HG03066 (cell line): ENCODE measurements around the gene C3orf20.
"Not testable (repeated sequence)": the region's sequence is repeated elsewhere in the genome, so short reads cannot be mapped to it uniquely, and the experiment has no call there.

Experiments
- ATAC-seq: cut with Tn5 transposase; IDR thresholded peaks from one replicate; pipeline ENCODE4 v1.9.1; 2021; ENCODE audit warnings: low read depth; ENCODE audit not compliant: unreplicated experiment

Gene C3orf20

DNA sequence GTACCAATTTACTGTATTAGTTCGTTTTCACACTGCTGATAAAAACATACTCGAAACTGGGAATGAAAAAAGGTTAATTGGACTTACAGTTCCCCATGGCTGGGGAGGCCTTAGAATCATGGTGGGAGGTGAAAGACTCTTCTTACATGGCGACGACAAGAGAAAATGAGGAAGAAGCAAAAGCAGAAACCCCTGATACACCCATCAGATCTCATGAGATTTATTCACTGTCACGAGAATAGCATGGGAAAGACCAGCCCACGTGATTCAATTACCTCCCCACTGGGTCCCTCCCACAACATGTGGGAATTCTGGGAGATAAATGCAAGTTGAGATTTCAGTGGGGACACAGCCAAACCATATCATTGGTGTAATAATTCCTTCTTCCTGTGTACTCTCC lies 69.6 kb downstream of the C3orf20 start:
- ATAC-seq: no peak

DNA sequence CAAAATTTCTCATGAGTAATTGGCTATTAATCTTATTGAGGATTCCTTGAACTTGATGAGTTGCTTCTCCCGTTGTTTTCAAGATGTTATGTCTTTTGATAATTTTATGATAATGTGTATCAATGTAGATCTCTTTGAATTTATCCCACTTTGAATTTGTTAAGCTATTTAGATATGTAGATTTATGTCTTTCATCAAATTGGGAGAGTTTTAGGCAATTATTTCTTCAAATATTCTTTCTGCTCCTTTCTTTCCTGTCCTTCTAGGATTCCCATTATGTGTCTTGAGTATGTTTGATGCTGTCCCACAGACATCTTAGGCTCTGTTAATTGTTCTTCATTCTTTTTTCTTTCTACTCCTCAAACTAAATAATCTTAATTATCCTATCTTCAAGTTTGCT lies 75.7 kb downstream of the C3orf20 start:
- no peak for ATAC-seq

DNA sequence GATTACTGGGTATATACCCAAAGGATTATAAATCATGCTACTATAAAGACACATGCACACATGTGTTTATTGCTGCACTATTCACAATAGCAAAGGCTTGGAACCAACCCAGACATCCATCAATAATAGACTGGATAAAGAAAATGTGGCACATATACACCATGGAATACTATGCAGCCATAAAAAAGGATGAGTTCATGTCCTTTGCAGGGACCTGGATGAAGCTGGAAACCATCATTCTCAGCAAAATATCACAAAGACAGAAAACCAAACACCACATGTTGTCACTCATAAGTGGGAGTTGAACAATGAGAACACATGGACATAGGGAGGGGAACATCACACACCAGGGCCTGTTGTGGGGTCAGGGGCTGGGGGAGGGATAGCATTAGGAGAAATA lies 78.0 kb downstream of the C3orf20 start:
- ATAC-seq: not testable (repeated sequence)

DNA sequence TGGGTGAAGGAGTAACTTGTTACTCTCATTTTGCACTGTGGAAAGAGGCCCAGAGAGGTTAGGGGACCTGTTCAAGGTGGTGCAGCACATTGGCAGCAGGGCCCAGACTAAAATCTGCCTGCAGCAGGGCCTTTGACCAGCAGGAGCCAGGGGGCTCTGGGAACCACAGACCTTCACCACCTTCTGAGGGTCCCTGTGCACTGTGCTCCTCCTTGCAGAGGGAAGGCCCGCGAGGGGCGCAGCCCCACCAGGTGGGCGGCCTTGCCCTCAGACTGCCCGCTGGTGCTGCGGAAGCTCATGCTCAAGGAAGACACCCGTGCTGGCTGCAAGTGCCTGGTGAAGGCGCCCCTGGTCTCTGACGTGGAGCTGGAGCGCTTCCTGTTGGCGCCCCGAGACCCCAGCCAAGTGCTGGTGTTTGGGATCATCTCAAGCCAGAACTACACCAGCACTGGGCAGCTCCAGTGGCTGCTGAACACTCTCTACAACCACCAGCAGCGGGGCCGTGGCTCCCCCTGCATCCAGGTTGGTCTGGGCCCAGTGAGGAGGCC lies 82.3 kb downstream of the C3orf20 start:
- no peak for ATAC-seq

DNA sequence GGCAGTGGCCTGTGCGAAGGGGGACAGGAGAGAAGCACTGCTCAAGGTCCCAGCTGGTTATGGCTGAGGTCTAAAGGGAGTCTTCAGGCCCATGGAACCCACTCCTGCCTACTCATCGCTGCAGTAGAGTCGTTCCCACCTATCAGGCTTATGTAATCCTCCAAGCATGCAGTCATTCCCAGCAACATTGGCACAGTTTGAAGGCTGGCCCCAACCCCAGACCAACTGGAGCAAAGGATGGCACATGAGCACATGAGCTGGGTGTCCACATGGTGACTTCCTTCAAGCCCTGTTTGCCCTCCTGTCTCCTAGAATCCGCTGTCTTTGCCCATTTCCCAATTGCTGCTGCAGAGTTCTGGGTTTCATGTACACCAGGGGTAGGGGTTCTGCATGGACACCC lies 83.4 kb downstream of the C3orf20 start:
- ATAC-seq: no peak

DNA sequence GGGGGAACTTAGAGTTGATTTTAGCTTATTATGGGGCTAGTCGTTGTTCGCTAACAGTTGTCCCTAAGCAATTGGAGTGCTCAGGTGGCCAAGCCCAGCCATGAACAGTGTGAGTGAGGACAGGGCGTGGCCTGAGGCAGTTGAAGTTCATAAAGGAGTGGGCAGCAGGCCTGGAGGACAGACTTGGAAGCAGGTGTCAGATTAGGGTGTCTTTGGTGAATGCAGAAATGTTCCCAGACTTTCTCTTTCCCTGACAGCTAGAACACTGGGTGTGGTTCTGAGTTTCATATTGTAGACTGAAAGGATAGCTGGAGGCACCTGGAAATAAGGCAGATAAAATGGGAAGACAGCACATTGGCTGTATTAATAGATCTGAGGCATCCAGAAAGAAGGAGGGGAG lies 84.0 kb downstream of the C3orf20 start:
- no peak for ATAC-seq

DNA sequence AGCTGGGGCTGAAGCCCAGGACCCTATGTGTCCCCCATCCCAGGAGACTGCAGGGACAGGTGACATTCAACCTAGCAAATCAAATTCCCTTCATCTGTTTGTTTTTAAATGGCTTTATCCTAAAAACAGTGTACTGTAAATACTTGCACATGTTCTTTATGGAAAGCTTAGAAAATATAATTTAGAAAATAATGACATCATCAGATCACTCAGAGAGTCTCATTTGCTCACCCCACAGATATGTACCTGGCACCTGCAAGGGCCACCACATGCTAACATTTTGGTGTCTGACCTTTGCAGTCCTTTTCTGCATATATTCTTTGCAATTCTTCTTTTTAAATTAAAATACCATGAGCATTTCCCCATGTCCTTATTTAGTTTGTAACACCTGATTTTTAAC lies 85.2 kb downstream of the C3orf20 start:
- no peak for ATAC-seq

DNA sequence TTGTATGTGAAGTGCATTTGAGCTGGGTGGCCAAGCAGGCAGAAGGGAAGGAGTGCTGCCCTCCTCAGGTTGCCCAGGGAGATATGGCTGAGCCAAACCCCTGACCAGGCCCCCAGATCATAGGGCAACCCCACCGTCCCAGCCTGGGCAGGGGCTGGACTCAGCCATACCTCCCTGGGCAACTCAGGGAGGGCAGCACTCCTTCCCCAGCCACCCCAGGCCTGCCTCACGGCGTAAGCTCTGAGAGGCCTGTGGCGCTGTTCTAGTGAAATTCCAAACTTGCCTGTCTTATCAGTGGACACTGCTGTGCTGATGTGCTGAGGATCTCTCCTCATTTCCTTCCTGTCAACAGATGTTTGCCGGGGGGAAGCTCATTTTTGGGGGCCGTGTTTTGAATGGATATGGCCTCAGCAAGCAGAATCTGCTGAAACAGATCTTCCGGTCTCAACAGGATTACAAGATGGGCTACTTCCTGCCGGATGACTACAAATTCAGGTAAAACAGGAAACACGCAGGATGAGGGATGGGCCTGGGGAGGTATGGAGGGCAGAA lies 86.3 kb downstream of the C3orf20 start:
- ATAC-seq: no peak

DNA sequence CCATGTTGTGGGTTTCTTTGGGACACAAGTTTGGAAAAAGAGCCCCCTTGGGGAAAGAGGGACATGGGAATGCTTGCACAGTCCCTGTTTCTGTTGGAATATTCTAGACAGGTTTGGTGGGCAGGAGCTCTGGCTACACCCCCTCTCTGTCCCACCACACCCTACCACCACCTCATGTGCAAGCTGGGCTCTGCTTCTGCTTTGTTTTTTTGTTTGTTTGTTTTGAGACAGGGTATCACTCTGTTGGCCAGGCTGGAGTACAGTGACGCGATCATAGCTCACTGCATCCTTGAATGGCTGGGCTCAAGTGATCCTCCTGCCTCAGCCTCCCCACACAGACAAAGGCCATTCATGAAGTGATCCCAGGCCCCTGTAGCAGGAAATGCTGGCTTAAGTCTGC lies 86.9 kb downstream of the C3orf20 start:
- no peak for ATAC-seq

DNA sequence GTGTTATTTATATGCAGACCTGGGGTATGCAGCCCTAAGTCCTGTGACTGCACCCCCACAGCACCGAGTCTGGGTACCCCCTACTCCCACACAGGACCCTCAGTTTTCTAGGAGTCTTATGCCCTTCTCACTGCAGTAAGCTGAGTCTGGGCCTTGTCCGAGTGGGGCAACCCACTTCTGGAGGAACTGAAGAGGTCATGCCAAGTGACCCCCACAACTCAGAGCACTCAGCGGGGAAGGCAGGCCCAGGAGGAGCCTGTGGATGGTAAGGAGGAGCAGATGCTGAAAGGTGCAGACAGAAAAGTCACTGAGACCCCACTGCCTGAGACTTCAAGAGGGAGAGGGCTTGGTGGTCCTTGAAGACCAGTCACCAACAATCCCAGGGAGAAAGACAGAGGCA lies 87.8 kb downstream of the C3orf20 start:
- no peak for ATAC-seq

DNA sequence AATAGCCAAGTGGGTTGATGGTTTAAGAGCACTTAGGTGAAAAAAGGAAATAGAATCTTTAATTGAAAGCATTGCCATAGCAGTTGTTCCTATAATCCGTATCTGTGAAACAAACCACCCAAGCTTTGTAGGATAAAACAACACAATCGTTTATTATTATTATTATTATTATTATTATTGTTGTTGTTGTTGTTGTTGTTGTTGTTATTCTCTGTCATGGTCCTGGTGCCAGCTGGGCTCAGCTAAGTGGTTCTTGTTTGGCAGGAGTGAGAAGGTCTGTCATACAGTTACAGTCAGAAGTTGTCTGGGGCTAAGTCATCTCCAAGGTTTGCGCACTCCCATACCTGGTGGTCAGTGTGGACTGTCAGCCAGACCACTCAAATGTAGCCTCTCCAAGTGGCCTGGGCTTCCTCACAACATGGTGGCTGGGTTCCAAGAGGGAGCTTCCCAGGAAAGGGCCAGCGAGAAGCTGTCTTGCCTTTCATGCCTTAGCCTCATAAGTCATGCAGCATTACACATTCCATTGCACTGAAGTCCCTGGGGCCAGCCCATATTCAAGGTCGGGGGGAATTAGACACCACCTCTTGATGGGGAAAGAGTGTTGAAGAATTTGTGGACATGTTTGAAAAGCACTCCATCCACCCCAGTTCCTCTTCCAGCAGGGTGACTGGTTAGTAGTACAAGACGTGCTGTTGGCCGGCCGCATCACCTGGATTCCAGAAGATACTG lies 89.6 kb downstream of the C3orf20 start:
- ATAC-seq: no peak

DNA sequence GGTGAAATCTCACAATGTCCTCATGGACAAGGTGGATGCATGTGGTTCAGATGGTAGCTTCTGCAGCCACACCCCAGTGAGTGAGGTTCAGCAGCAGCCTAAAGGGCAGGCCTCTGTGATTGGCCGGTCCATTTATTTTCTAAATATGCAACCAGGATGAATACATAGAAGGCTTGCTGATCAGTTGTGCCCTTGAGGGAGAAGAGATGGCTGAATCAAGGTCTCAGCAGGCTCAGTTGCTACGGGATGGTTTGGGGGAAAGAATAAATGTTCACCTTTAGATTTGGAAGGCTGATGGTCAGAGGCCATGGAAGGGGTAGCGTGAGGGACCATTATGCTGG lies 90.1 kb downstream of the C3orf20 start:
- ATAC-seq: no peak

DNA sequence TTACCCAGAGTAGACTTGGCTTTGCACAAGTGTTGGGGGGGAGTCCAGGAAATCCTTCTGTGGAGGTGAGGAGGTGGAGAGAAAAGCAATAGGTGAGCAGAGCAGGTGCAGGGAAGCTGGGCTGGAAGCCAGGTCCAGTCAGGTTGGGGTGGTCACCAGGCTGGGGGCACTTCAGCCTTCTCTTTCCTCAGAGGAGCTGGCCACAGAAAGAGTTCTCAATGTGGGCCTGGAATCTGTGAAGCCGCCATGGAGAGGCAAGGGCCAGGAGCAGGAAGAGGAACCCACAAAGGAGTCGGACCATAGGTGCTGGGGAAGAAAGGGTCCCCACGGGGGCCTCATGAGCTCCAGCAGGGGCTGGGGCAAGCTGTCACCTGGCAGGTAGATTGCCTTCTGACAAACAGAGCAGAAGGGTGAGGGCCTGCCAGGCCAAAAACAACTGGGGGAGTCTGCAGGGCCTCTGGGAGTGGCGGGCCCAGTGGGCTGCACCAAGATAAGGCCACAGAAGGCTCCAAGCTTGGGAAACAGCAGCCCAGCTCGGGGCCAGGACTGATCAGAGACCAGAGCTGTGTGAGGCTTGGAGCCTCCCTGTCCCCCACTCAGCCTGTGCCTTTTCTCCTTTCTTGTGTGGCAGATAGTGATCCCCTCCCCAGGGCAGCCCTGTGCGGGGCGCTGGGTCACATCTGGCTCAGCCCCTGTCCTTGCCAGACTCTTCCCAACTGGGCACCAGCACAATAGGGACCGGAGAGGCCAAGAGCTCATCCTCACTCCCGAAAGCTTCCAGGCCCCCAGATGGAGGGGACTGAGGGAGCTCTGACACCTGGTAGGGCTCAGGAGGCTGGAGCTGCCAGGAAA lies 90.9 kb downstream of the C3orf20 start:
- ATAC-seq: no peak

DNA sequence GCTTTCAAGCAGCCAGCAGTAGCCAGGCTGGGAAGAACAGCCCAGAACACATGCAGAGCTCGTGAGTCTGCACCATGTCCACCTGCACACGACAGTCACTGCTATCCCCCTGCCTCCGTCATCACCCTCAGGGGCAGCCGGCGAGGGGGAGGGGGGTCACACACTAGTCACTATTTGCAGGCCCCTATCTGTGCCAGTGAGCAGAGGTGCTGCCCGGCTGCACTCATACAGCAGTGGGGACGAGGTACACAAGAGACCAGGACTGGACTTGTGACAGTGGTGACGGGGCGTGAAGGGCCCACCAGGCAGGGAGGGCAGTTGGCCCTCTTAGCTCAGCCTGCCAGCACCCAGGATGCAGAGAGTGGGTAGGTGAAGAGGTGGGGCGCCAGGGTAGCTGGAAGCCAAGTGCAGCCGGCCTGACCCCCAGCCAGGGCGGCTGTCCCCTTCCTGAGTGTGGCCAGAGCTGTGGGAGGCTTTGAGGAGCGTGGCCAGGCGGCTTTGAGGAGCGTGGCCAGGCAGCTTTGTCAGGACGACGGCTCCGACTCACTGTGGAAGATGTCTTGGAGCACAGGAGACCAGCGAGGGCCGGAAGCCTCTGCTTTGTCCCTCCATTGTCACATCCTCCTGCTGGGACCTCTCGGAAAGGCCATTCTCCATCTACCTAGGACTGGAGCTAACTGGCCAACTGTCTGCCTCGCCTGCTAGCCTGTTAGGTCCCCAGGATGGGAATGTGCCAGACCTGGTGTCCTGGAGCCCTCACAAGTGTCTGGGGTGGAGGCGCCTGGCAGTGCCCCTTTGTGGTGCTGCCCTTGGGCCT lies 91.7 kb downstream of the C3orf20 start:
- no peak for ATAC-seq

DNA sequence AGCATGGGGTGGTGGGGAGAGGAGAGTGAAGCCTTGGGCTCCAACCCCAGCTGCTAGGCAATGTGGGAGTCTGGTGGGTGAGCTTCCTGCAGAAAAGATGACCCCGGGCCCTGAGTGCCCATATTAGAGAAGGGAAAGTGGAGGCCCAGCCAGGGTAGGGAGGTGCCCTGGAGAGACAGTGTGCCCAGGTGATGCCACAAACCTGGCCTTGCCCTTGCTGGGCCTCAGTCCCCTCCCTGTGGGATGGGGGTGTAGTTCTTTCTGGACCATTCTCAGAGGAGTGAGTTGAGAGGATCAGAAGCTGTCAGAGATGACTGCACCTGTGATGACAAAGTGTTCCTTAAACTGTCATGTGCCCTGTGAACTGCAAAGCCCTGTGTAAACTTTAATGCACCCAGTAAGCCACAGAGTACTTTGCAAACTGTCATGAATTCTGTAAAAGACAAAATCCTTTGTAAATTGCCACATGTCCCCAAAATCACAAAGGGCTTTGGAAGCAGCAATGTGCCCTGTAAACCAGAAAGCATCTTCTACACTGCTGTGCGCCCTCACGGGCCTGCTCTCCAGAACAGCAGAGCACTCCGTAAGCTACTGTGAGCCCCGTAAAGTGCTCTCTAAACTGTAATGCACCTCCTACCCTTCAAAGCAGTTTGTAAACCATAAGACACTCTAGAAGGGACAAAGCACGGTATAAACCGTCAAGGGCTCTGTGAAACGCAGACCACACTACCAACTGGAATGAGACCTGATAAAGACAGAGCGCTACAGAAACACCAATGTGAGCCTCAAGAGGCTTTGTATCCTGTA lies 92.5 kb downstream of the C3orf20 start:
- no peak for ATAC-seq

DNA sequence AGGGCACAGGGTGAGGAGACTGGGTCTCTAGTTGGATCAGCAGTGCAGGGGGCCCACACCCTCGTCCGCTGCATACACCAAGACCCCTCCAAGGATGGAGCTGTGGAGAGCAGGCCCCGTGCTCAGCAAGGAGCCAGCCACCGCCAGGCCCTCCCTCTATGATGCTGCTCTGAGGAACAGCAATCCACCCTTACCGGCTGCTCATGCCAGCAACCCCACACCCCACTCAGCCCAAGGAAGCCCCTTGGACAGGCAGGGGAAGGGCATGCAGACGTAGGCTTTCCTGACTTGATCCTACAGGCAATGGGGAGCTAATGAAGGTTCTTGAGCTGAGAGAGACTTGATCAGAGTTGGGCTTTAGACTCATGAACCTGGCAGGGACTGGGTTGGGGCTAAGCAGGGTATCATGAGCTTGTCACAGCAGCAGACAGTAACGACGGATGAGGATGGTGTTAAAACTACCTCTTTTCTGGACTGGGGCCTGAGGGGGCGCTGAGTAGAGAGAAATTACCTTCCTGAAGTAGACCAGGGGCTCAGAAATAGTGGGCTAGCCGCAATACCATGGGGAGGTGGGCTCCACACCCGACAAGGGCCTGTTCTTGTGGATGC lies 93.3 kb downstream of the C3orf20 start:
- no peak for ATAC-seq

DNA sequence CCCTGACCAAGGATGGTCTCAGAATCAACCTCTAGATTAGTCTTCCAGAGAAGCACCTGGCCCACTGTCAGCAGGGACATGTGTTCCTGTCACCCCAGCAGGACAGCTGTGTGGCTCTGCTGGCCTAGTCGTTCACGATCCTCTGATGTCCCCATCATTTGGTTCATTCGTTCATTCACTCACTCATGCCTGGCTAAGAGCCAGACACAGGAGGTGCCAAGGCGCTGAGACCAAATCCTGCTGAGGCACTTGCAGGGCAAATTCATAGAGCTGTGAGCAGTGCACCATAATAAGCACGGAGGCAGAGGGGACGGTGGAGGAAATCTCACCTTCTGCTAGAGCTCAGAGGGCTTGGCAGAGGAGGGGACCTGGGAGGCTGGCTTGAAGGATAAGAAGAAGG lies 93.9 kb downstream of the C3orf20 start:
- no peak for ATAC-seq

DNA sequence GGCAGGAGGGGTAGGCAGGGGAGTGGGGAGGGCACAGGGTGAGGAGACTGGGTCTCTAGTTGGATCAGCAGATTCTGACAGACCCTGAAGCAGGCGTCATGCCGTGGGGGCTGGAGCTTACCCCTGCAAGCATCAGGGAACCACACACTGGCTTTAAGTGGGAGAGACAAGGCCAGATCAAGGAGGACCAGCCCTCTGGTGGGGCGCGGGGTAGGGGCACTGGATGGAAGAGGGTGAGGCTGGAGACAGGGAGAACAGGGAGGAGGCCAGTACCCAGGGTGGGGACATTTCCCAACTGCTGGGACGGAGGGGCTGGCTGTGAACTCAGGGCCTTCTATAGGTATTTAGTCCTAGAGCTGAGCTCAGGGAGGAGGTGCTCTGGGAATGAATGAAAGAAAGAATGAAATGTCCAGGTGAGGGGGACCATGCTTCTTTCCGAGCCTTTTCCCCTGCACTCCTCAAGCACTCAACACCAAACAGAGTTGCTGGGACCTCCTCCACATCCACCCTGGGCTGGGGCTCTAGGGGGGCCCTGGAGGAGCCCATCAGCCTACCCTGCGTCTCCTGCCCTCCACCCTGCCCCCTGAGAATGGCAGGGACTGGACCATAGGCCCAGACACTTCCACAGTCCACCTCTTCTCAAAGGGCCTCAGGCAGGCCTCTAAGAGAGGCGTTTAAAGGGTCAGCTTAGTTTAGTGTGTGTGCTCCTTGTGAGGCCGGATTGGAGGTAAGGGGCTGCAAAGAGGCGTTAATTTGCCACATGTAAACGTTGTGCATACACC lies 94.8 kb downstream of the C3orf20 start:
- no peak for ATAC-seq

DNA sequence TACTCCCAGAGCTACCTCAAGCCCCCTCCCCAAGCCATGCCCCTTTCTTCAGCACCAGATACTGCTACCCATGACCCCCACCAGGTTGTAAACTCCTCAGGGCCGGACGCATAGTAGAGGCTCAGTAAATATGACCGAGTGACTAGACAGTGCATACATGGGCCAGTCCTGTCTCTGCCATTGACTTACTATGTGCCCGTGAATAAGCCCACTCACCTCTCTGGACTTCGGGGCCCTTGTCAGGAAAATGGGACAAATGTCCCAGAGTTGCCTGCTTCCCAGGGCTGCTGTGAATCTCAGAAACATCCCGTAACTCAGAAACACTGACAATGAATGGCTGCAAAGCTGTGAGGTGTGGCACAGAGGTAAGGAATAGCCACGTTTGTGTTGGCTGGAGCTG lies 95.7 kb downstream of the C3orf20 start:
- ATAC-seq: no peak
